Skin of body (tissue), 2 donors: ENCODE data around the gene RETREG1. TPM values are rescaled to one million over a fixed set of nuclear protein-coding genes. Genes with fewer than 3 reads are reported as not detected.
A peak's percentile ranks its signal among the peaks of the same experiment; 100 is the strongest.
"Not testable (repeated sequence)": the region's sequence is repeated elsewhere in the genome, so short reads cannot be mapped to it uniquely, and the experiment has no call there.

ENCODE experiments used
- DNase-seq: peaks from one replicate; lab custom pipeline; 2025; lab: John Stamatoyannopoulos, UW
- total RNA-seq: library from RNA; depleted of rRNA; stranded (reverse); fragments of >200 nt; gene quantifications from one replicate; pipeline ENCODE4 v1.2.3, GENCODE V29; 2014

RETREG1 gene
- total RNA-seq, 1 donor from 2014 or later, result 27.4 TPM

DNA sequence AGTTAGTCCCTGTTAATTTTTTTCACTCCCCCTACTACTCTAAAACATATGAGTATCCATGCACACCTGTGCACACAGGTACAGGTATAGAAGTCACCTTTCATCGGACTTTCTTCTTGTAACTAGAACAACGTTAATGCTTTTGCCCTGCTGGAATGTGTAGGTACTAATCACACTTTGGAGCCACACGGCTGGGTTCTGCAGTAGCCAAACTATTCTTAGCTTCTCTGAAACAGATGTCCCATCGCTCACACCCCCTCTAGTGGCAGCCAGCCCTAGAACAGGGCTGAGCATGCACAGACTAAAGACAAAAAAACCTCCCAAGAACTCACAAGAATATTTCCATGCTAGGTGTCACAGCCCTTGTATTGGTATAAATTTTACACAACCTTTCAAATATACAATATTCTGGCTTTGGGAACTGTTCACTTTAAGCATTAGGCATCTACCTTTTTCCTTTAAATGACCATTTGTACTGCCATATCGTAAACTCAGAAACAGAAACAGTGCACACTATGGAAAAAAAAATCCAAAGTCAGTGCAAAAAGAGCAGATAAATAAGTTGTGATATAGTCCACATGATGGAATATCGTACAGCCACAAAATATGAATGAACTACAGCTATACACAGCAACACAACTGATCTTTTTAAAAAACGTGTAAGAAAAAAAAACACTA, 64.0 kb downstream of the RETREG1 start:
- peak; percentile 30 for DNase-seq

DNA sequence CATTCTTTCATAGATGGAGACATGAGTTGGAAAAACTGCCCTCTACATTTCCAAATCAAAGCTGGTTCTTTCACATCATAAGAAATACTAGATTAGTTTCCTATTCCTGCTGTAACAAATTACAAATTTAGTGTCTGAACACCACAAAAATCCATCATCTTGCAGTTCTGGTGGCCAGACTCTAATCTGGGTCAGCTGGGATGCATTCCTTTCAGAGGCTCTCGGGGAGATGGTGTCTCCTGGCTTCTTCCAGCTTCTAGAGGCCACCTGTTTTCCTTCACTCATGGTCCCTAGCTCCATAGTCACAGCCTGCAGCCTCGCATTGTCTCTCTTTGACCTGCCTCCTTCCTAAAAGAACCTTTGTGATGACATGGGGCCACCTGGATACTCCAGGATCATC, 65.2 kb downstream of the RETREG1 start:
- DNase-seq, result no peak

DNA sequence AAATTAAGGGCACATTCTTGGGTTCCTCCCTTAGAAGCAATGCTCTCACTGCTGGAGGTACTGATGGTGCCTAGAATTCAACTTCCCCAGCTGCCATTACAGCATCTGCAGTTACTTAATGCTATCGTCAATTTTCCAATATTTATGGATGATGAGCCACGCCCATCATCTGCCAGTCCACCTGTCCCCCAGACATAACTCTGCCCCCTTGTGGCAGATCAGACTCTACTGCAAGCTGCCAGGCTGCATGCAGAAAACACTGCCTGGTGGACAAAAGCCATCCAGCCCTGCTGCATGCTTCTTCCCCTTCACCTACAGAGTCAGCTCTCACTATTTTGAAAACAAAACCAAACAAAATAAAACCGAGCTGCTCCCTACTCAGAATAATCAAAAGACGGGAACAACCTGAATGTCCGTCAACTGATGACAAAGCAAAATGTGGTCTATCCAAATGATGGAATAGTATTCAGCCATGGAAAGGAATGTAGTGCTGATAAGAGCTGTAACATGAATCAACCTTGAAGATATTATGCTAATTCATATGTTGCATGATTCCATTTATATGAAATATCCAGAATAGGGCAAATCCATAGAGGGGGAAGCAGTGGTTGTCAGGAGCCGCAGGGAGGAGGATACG, 66.4 kb downstream of the RETREG1 start:
- DNase-seq, result no peak

DNA sequence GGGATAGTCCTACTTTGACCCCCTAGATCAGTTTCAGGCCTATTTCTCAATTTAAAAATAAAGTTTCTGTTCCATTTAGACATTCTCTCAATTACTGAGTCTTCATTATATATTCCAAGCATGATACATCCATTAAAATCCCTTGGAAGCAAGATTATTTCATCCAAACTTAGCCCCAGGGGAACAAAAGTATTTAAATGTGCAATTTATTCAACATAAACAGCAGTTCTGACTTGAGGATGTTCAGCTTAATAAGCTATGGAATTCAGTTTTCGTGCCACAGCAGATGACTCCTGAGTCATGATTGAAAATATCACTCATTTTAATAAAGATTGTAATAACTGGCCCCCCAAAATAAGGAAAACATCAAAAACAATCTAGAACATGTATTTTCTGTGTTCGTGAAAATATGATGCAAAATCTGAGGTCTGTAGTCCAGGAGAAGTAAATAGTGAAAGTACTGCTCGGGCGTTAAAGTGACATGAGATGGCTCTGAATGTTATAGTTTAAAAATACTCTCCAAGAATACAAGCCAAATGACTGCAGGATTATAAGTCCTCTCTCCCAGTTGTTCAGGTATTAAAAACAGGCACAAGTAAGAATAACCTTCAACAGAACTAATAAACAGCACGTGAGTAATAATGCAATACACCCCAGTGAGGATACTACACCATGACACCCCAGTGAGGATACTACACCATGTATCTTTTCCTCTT, 67.1 kb downstream of the RETREG1 start:
- peak; percentile 46 for DNase-seq

DNA sequence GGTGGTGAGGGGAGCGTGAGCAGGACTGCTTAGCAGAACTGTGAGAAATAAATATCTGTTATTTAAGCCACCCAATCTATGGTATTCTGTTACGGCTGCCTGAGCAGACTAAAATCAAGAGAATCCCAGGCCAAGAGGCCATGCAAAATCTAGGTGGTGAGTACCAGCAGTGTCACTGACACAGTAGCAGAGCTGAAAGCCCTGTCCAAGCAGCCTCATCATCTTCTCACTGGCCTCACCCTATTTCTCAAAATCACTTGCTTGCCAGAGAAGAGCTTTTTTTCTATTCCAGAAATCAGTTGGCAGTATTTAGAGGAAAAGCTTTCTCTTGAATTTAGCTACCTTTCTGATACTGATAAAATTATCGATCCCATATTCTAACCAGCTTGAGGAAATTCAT, 68.0 kb downstream of the RETREG1 start:
- no peak for DNase-seq

DNA sequence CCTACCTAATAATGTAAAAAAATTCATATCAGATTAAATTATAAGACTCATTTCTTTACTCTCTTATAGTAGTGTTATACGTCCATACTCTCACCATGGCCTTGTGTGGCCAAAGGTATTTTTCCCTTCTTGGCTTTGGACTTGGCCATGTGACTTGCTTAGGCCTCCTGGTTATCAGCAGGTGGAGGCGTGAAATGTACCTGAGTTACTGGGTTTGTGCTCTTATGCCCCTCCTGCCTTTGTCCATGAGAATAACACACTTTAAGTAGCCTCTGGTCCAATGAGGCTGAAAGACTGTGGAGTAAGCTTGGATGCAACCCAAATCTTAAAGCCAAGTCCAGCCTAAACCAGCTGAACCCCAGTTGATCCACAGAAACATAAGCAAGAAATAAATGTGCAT, 68.7 kb downstream of the RETREG1 start:
- DNase-seq, result no peak

DNA sequence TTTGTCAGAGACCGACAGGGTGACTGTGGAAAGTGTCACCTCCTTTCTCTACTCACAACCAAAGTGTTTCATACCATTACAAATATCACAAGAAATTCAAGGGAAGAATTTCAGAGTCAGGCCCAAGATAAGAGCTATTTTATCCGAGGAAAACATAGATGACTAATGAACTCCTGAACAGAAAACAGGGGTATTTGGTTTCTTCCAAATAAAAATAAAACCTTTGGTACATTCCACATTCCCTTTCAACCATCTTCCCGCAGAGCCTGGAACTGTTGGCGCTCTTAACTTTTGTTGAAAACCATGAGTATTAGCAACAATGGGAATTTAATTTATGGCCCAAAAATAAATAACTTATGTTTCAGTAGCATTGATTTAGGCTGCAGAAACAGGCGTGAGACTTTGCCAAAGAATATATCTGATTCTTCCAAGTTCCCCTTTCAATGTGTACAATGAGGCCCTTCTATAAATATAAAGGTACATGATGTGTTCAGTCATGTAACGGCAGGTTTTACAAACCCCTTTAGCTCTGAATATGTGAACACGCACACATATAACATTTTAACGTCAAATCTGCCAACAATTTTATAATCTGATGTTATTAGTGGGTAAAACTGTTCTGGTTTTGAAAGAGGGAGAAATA, 69.5 kb downstream of the RETREG1 start:
- DNase-seq, result no peak

DNA sequence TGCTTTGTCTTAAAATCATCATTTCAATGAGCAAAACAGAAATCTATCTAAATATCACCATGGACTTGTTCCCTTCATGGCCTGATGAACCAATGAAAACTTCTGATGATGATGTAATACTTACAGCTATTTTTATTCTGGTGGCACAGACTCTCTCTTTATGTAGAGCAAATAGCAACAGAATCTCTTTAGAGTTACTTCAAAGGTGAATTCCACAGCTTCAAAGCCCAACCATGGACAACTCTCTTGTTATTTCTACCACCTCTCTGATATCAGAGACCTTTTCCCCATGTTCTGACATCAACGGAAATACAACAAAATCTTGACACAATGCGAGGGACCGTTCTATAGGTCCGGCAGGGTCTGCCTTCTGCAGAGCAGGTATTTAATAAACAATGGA, 70.1 kb downstream of the RETREG1 start:
- peak; percentile 3 for DNase-seq

DNA sequence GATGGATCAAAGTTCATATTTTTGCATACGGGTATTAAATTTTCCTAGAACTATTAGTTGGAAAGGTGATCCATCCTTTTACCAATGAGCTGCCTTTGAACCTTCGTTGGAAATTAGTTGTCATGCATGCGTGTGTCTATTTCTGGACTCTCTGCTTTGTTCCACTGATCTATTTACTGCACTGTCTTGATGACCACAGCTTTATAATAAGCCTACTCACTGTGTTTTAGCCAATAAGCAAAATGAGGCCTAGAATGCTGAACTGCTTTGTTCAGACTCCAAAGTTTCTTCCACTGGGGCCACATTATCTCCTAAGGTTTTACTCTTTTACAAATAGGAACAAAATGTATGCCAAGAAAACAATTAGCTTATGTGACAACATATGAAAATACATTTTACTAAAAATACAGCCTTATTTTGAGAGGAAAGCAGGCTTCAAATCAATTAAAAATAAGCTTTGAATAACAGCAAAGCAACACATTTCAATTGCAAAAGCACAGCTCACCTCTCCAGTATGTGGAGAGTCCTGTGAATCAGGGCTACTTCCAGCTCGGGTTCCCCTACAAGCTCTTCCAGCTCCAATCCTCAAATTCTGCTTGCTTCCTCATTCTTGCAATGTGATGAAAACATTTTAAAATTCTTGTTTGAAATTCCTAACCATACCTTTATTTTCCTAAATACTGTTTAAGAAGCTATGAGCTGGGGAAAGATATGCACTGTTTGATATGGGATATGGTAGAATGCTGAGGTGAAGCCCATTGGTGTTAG, 72.0 kb downstream of the RETREG1 start:
- no peak for DNase-seq

DNA sequence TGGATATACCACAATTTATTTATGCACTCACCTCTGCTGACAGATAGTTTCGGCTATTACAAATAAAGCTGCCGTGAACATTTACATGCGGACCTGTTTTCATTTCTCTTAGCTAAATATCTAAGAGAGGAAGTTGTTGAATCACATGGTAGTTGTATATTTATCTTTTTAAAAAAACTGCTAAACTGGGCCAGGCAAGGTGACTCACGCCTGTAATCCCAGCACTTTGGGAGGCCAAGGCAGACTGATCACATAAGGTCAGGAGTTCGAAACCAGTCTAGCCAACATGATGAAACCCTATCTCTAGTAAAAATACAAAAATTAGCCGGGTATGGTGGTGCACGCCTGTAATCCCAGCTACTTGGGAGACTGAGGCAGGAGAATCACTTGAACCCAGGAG, 73.6 kb downstream of the RETREG1 start:
- not testable (repeated sequence) for DNase-seq

DNA sequence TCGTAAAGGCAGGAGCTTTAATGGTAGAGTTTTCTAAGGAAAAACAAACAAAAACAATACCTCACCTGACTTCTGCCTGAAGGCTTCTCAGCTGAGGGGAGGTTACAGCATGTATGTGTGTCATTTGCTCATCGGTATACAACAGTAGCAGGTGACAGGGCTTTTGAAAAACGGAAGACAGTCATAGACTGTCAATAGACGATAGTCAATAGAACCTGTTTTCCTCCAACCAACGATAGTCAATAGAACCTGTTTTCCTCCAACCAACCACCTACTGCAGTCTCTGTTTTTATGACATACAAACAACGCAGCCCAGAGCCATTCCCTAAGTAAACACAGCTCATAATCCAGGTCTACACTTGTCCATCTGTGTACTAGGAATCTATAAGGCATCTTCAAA, 74.6 kb downstream of the RETREG1 start:
- no peak for DNase-seq

DNA sequence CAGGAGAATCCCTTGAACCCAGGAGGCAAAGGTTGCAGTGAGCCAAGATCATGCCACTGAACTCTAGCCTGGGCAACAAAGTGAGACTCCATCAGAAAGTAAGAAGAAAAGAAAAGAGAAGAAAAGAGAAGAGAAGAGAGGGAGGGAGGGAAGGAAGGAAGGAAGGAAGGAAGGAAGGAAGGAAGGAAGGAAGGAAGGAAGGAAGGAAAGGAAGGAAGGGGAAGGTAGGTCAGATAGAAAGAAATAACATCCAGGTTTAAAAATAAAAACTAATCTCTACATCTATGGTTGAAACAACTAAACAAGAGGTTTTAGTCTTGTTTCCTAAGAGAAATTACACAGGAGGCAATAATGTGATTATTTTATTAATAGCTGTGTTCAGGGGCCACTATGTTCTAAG, 75.2 kb downstream of the RETREG1 start:
- not testable (repeated sequence) for DNase-seq

DNA sequence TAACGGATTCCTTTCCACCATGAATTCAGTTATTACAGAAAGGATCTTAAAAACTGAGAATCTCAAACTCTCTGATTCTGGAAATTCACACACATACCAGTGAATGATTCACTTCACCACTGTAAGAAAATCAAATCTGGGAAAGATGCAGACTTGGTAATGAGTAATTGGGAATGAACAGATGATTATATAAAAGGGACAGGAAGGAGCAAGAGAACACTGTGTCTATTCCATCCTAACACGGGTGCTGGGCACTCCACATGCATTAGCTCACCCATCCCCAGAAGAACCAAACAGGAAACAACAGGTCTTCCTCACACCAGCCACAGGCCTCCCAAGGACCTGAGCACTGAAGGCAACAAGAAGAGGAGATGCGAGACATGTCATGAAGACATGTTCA, 76.4 kb downstream of the RETREG1 start:
- no peak for DNase-seq

DNA sequence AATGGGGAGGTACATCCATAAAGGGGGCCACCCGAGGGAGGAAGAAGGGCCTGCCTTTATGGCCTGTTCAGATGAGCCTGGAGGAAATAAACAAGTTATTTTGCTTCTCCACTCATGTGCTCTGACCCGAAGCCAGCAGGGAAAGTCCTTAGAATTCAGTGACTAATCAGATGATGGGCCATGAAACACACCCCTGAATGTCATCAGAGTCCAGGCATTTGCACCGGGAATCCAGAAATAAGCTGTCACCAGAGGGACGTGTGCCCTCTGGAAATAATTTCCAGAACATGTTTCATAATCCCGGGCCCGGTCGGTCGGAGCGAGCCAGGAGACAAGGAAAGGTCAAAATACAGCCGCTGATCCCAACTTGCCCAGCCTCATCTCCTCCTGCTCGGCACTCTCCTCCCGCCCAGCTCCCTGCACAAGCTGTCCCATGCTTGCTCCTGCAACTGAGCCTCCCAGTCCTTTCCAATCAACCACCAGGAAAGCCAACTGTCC, 77.6 kb downstream of the RETREG1 start:
- peak; percentile 17 for DNase-seq

DNA sequence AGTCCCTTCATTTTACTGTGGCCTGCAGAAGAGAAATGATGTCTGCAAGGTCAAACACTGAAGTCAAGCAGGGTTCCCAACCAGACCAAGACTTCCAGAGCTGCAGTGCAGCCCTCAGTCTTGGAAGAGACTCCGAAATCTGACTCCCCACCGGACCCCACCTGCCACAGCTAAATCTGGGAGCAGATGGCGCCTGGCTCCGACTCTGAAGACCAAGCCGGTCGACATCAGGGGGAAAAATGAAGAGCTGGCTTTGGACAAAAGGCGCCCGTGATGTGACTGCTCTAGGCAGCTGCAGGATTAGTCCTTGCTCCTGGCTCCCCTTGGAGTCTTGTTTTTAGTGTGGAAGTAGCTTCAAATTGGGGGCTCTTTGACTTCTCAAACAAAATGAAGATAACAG, 78.8 kb downstream of the RETREG1 start:
- DNase-seq, result no peak

DNA sequence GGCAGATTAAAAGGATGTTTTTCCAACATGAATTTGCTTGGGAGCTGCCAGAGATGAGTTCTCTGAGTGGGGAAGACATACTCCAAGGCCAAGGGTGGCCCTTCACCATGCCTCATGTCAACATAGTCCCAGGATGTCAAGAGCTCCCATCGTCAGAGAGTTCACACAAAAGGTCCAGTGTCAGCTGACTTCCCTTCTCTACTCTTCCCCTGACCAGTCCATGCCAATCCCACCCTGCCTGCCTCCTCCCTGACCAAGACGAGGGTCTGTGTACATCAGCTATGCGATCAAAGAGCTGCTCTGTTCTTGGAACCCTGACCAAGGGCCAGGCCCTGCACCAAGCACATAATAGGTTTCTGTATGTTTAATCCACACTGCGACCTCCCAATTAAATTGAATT, 80.0 kb downstream of the RETREG1 start:
- no peak for DNase-seq

DNA sequence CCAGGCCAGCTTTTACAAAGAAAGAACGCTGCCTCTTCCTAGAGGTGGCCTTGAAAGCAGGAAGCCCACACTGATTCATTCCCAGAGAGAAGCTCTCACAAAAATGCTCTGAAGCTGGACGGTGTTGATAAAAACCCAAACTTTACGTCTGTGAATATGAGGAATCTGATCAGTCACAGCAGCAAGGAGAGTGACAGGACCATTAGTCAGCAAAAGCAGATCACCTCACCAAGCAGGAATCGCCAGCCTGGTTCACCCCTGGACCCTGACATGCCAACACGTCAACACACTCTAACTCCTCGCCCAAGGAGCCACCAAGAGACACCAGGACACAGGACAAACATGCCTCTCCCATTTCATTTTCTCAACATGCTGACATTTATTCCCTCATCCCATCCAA, 80.6 kb downstream of the RETREG1 start:
- DNase-seq, result no peak

DNA sequence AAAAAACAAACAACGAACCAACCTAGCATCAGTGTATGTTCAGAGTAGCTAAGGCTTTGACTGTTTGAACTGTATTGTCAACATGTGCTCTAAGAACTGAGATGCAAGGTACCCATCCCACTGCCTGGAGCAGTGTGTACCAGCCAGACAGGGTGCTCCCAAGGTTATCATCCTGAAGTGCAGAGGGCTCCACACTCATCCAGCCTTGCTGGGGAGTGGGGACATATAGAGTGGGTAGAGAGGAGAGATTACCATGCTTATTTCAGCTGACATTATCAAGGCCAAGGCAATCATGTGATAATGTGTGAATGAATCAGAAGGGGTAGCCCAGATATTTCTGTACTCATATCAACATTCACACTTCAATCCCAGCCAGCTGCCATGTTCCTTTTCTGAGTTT, 82.5 kb downstream of the RETREG1 start:
- DNase-seq, result no peak

DNA sequence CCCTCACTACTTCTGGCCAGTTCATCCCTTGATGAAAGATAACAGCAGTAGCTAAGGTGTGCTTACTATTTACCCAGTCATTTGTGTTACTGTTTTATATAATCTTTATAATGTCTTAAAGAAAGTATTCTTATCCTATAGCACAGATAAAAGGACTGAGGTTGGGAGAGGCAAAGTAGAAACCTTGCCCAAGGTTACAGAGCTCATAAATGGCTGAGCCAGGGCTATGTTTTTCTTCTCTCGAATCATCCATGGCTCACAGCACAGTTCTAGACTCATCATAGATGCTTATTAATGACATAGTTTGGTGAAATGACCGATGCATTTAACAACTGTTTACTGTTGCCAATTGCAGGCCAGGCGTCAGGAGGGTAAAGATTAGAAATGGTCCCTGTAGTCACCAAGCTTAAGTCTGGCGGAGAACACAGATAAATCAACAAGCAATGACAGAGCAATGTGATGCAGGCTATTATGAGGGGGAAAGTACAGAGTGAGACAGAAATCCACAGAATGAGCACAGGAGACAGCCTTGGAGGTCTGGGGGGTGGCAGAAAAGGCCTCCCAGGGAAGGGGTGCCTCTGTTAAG, 85.6 kb downstream of the RETREG1 start:
- no peak for DNase-seq

DNA sequence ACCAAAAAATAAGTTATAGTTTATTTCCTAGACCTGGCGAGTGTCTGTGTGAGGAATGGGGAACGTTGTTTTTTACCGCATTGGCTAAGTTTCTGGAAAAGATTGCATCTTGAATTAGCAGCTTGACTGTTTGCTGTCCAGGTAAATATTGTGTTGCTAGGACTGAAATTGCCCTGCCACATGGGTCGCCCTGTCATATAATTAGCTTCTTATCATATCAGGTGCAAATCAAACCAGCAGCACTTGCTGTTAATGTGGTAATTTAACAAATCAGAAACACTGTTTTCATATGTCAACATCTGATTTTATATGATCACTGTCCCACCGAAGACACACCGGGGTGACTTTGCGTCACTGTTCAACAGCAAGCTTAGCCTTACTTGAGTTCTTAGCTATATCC, 87.5 kb downstream of the RETREG1 start:
- no peak for DNase-seq
